ENCODE results near the gene IL1RAP.

IL1RAP gene

DNA sequence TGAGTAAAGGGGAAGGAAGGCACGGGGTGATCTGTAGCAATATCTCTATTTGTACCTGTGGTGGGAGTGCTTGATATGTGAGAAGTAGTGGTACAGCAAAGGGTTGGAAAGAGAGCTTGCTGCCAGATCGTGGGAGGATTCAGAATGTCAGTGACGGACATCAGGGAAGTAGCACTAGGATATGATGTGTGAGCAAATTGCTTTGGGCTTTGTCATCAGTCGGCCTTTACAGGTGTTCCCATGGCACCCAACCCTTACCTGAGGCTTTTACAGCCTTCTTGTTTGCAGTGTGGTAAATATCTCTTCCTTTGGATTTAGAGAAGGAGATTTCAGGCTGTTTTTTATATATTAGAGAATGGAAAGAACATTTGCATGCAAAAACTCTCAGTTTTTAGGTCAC lies 29.8 kb downstream of the IL1RAP start:
- no peaks in the 10 kb centered on the region for H3K79me2 ChIP-seq (ENCODE audit: insufficient read depth, low read length)

DNA sequence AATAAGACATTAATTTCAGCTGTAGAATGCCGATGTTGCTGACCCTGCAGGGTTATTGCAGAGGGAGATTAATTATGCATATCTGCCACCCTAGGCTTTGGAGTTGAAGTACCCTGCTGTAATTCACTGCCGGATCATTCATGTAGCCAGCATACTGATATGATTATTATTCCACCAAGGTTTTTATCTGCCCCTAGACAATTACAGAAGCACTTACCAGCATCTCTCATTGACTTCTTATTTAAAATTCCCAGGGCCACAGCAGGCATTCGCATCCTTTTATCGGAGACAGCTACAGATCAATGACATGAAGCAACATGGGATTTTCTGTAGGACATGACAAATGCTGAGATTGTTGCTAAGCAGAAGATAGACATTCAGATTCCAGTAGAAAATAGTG lies 31.3 kb downstream of the IL1RAP start:
- Histone ChIP-seq H3F3A (ENCODE audit: low read depth) (no peaks in the 10 kb centered on the region), H3K4me1 (ENCODE audit: insufficient read depth, low read length, poor library complexity, severe bottlenecking) (no peaks in the 10 kb centered on the region), H3K36me3 (ENCODE audit: insufficient read depth, low read length) (no peaks in the 10 kb centered on the region), H3K4me2 (ENCODE audit: low read depth, low read length, poor library complexity, severe bottlenecking) (no peak overlapping the region), H3K27me3 (ENCODE audit: insufficient read depth, low read length, poor library complexity, severe bottlenecking) (no peaks in the 10 kb centered on the region), H3K4me3 (ENCODE audit: low read length, poor library complexity, severe bottlenecking) (no peak overlapping the region), H3K79me2 (ENCODE audit: insufficient read depth, low read length) (no peaks in the 10 kb centered on the region), H3K9ac (ENCODE audit: low read depth, low read length, poor library complexity, severe bottlenecking) (no peak overlapping the region), H3K9me2 (replicated peaks; ENCODE audit: low read depth, low read length) (no peaks in the 10 kb centered on the region), H2AFZ (ENCODE audit: low read length) (no peak overlapping the region), H4K20me1 (ENCODE audit: insufficient read depth, low read length, poor library complexity, severe bottlenecking) (no peaks in the 10 kb centered on the region), H3K9me3 (ENCODE audit: insufficient read depth, low read depth, low read length) (no peaks in the 10 kb centered on the region)
- TF ChIP-seq, protein P1, sequence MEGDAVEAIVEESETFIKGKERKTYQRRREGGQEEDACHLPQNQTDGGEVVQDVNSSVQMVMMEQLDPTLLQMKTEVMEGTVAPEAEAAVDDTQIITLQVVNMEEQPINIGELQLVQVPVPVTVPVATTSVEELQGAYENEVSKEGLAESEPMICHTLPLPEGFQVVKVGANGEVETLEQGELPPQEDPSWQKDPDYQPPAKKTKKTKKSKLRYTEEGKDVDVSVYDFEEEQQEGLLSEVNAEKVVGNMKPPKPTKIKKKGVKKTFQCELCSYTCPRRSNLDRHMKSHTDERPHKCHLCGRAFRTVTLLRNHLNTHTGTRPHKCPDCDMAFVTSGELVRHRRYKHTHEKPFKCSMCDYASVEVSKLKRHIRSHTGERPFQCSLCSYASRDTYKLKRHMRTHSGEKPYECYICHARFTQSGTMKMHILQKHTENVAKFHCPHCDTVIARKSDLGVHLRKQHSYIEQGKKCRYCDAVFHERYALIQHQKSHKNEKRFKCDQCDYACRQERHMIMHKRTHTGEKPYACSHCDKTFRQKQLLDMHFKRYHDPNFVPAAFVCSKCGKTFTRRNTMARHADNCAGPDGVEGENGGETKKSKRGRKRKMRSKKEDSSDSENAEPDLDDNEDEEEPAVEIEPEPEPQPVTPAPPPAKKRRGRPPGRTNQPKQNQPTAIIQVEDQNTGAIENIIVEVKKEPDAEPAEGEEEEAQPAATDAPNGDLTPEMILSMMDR (conservative IDR thresholded peaks at IDR 0.05; ENCODE audit: low read length), result no peak
- no peak for TF ChIP-seq EZH2phosphoT487 (IDR thresholded peaks at IDR 0.05; ENCODE audit: borderline replicate concordance)

More for the DNA sequence above, 29.8 kb downstream of the IL1RAP start:
- Histone ChIP-seq H3K4me1 (ENCODE audit: insufficient read depth, low read length, poor library complexity, severe bottlenecking) (no peaks in the 10 kb centered on the region), H3K27me3 (ENCODE audit: insufficient read depth, low read length, poor library complexity, severe bottlenecking) (no peaks in the 10 kb centered on the region), H3K36me3 (ENCODE audit: insufficient read depth, low read length) (no peaks in the 10 kb centered on the region), H2AFZ (ENCODE audit: low read length) (no peak overlapping the region), H3F3A (ENCODE audit: low read depth) (no peaks in the 10 kb centered on the region), H3K9me2 (replicated peaks; ENCODE audit: low read depth, low read length) (no peaks in the 10 kb centered on the region), H3K4me2 (ENCODE audit: low read depth, low read length, poor library complexity, severe bottlenecking) (no peak overlapping the region), H3K9me3 (ENCODE audit: insufficient read depth, low read depth, low read length) (no peaks in the 10 kb centered on the region), H3K4me3 (ENCODE audit: low read length, poor library complexity, severe bottlenecking) (no peak overlapping the region), H4K20me1 (ENCODE audit: insufficient read depth, low read length, poor library complexity, severe bottlenecking) (no peaks in the 10 kb centered on the region), H3K9ac (ENCODE audit: low read depth, low read length, poor library complexity, severe bottlenecking) (no peak overlapping the region)
- no peak for TF ChIP-seq EZH2phosphoT487 (IDR thresholded peaks at IDR 0.05; ENCODE audit: borderline replicate concordance)
- TF ChIP-seq, protein P1 (conservative IDR thresholded peaks at IDR 0.05; ENCODE audit: low read length), result no peak

DNA sequence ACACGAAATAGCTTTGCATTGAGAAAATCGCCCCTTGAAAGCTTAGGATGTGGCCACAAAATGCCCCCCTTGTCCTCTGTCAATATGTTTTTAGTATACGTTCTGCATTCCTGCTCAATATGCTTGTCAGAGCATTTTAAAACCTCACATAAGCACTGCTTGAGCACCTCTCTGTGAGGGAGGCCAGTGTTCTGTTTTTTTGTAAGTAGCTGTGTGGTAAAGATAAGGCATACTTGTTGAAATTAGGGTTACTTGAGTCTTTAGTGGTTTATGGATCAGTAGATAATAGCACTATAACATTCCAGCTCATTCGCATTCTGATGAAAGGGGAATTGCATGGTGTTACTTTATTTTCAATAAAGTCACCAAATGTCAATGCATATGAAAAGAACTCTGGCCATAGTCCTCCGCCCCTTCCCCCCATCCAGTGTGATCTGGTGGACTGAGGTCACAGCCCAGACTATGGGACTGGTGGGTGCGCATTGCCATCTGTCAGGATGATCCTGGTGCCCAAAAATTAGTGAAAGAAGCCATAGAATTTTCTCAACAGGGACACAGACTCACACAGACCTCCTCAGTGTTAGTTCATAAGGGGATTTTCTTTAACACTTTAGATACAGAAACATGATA lies 33.1 kb downstream of the IL1RAP start:
- Histone ChIP-seq H2AFZ (ENCODE audit: low read length) (no peak overlapping the region), H3K9me2 (replicated peaks; ENCODE audit: low read depth, low read length) (no peaks in the 10 kb centered on the region), H3K4me1 (ENCODE audit: insufficient read depth, low read length, poor library complexity, severe bottlenecking) (no peaks in the 10 kb centered on the region), H3K9me3 (ENCODE audit: insufficient read depth, low read depth, low read length) (no peaks in the 10 kb centered on the region), H3K9ac (ENCODE audit: low read depth, low read length, poor library complexity, severe bottlenecking) (no peak overlapping the region), H3K4me3 (ENCODE audit: low read length, poor library complexity, severe bottlenecking) (no peak overlapping the region), H3K4me2 (ENCODE audit: low read depth, low read length, poor library complexity, severe bottlenecking) (no peak overlapping the region), H3K36me3 (ENCODE audit: insufficient read depth, low read length) (no peaks in the 10 kb centered on the region), H4K20me1 (ENCODE audit: insufficient read depth, low read length, poor library complexity, severe bottlenecking) (no peaks in the 10 kb centered on the region), H3K79me2 (ENCODE audit: insufficient read depth, low read length) (no peaks in the 10 kb centered on the region), H3K27me3 (ENCODE audit: insufficient read depth, low read length, poor library complexity, severe bottlenecking) (no peaks in the 10 kb centered on the region), H3F3A (ENCODE audit: low read depth) (no peaks in the 10 kb centered on the region)
- no peak for TF ChIP-seq EZH2phosphoT487 (IDR thresholded peaks at IDR 0.05; ENCODE audit: borderline replicate concordance)
- TF ChIP-seq, protein P1 (conservative IDR thresholded peaks at IDR 0.05; ENCODE audit: low read length), result no peak
